Activated T-cell treated with anti-CD3 and anti-CD28 coated beads, Interleukin-2, amount 50 U/mL, for 4 hours (primary cell): ENCODE measurements around the gene KLK15. TPM values are rescaled to one million over a fixed set of nuclear protein-coding genes. Genes with fewer than 3 reads are reported as not detected.
"Not testable (repeated sequence)": the region's sequence is repeated elsewhere in the genome, so short reads cannot be mapped to it uniquely, and the experiment has no call there.

ENCODE experiments used
- ATAC-seq, 2 donors: fragments of 200-7000 bp; cut with Tn5 transposase; one replicate each; pipeline ENCODE4 v1.10.0; 2021
- DNase-seq: peaks from one replicate; pipeline ENCODE4 v3.0.0-alpha.2; 2020
- H3K27me3 Mint-ChIP-seq: one replicate; pipeline ENCODE4 v1.8.0; 2021; ENCODE audit warnings: low read depth, mixed read lengths
- H3K36me3 Mint-ChIP-seq: one replicate; pipeline ENCODE4 v1.8.0; 2022; ENCODE audit warnings: mixed read lengths; ENCODE audit not compliant: insufficient read depth
- H3K4me1 Mint-ChIP-seq: one replicate; pipeline ENCODE4 v1.8.0; 2021; ENCODE audit warnings: low read depth, mixed read lengths
- H3K4me3 Mint-ChIP-seq: one replicate; pipeline ENCODE4 v1.8.0; 2021; ENCODE audit warnings: mild to moderate bottlenecking, moderate library complexity, mixed read lengths
- H3K9me3 Mint-ChIP-seq: one replicate; pipeline ENCODE4 v1.8.0; 2021; ENCODE audit warnings: mixed read lengths
- total RNA-seq, 3 donors: library from RNA; stranded (reverse); gene quantifications; one replicate each; pipeline ENCODE4 v1.2.1, GENCODE V29; 2021

KLK15 gene
- total RNA-seq, 3 donors from 2014 or later = not detected

- peaks cover 2% of the 10 kb centered on the region for H3K36me3 Mint-ChIP-seq
- DNase-seq (no peak), ATAC-seq (no peak)
- H3K4me3 Mint-ChIP-seq = no peak overlapping the region
- H3K9me3 Mint-ChIP-seq = no peaks in the 10 kb centered on the region
- peaks cover 2% of the 10 kb centered on the region for H3K4me1 Mint-ChIP-seq
- no peaks in the 10 kb centered on the region for H3K27me3 Mint-ChIP-seq
Observed at GRCh38 chr19:50791594-50792271, 41.6 kb downstream of the KLK15 start.

GRCh38 chr19:50790922-50791467, 42.4 kb downstream of the KLK15 start:
- no peak for ATAC-seq
- no peaks in the 10 kb centered on the region for H3K27me3 Mint-ChIP-seq

DNA sequence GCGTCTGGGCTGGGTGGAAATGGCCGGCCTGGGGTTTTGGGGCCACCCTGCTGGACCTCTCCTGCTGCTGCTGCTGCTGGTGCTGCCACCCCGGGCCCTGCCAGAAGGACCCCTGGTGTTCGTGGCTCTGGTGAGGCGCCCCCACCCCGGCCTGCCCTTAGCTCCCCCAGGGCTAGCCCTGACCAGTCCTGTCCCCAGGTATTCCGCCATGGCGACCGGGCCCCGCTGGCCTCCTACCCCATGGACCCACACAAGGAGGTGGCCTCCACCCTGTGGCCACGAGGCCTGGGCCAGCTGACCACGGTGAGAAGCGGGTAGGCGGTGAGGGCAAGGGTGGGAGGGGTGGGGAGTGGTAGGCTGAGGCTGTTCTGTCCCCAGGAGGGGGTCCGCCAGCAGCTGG, 43.0 kb downstream of the KLK15 start, which contains the start of gene ACP4:
Gene ACP4 (plus strand): TSS at position 20 of the 400 bp plus-strand sequence. CDS start 0 bp downstream, at position 20.
- Mint-ChIP-seq H3K4me1 (peaks cover 2% of the 10 kb centered on the region), H3K27me3 (no peaks in the 10 kb centered on the region), H3K36me3 (no peaks in the 10 kb centered on the region), H3K9me3 (no peaks in the 10 kb centered on the region), H3K4me3 (no peak within 1 kb of the TSS)
- no peak for DNase-seq
- peak in 1 of 2 donors; percentile 1 for ATAC-seq

More at GRCh38 chr19:50790922-50791467, 42.4 kb downstream of the KLK15 start:
- H3K9me3 Mint-ChIP-seq = no peaks in the 10 kb centered on the region
- H3K4me1 Mint-ChIP-seq = peaks cover 2% of the 10 kb centered on the region
- no peak for DNase-seq
- H3K36me3 Mint-ChIP-seq = peaks cover 2% of the 10 kb centered on the region
- H3K4me3 Mint-ChIP-seq = no peak overlapping the region

GRCh38 chr19:50785329-50785728, 48.0 kb downstream of the KLK15 start:
- Mint-ChIP-seq H3K4me3 (no peak overlapping the region), H3K4me1 (peaks cover 6% of the 10 kb centered on the region), H3K27me3 (peaks cover 25% of the 10 kb centered on the region), H3K9me3 (no peaks in the 10 kb centered on the region), H3K36me3 (no peaks in the 10 kb centered on the region)
- no peak for ATAC-seq
- no peak for DNase-seq

- no peak for DNase-seq
- peaks cover 6% of the 10 kb centered on the region for H3K4me1 Mint-ChIP-seq
- no peaks in the 10 kb centered on the region for H3K9me3 Mint-ChIP-seq
- no peak for ATAC-seq
- no peak overlapping the region for H3K4me3 Mint-ChIP-seq
- peaks cover 31% of the 10 kb centered on the region for H3K27me3 Mint-ChIP-seq
- H3K36me3 Mint-ChIP-seq = no peaks in the 10 kb centered on the region
Observed at GRCh38 chr19:50784710-50785109, 48.7 kb downstream of the KLK15 start.

DNA sequence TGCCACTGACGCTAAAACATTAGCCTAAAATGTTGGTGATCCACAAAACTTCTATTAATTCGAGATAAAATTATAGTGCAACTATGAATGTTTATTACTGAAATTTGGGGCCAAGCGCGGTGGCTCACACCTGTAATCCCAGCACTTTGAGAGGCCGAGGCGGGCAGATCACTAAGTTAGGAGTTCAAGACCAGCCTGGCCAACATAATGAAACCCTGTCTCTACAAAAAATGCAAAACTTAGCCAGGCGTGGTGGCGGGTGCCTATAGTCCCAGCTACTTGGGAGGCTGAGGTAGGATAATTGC, 49.6 kb downstream of the KLK15 start:
- H3K4me1 Mint-ChIP-seq, H3K36me3 Mint-ChIP-seq, ATAC-seq, H3K9me3 Mint-ChIP-seq, H3K4me3 Mint-ChIP-seq, DNase-seq: not testable (repeated sequence)
- H3K27me3 Mint-ChIP-seq = peaks cover 40% of the 10 kb centered on the region

- no peak overlapping the region for H3K4me3 Mint-ChIP-seq
- peaks cover 64% of the 10 kb centered on the region for H3K27me3 Mint-ChIP-seq
- H3K9me3 Mint-ChIP-seq = no peaks in the 10 kb centered on the region
- H3K4me1 Mint-ChIP-seq = peaks cover 8% of the 10 kb centered on the region
- DNase-seq (no peak), ATAC-seq (no peak)
- no peaks in the 10 kb centered on the region for H3K36me3 Mint-ChIP-seq
Observed at GRCh38 chr19:50780753-50781435, 52.5 kb downstream of the KLK15 start.

GRCh38 chr19:50779504-50780457, 53.6 kb downstream of the KLK15 start:
- Mint-ChIP-seq H3K27me3 (peaks cover 75% of the 10 kb centered on the region), H3K9me3 (no peaks in the 10 kb centered on the region), H3K4me1 (peaks cover 8% of the 10 kb centered on the region), H3K36me3 (no peaks in the 10 kb centered on the region), H3K4me3 (no peak overlapping the region)
- ATAC-seq = no peak
- DNase-seq = no peak

- Mint-ChIP-seq H3K9me3 (no peaks in the 10 kb centered on the region), H3K4me3 (no peak overlapping the region), H3K36me3 (no peaks in the 10 kb centered on the region), H3K27me3 (peaks cover 81% of the 10 kb centered on the region), H3K4me1 (peaks cover 8% of the 10 kb centered on the region)
- DNase-seq = no peak
- no peak for ATAC-seq
Observed at GRCh38 chr19:50778906-50779430, 54.4 kb downstream of the KLK15 start.

DNA sequence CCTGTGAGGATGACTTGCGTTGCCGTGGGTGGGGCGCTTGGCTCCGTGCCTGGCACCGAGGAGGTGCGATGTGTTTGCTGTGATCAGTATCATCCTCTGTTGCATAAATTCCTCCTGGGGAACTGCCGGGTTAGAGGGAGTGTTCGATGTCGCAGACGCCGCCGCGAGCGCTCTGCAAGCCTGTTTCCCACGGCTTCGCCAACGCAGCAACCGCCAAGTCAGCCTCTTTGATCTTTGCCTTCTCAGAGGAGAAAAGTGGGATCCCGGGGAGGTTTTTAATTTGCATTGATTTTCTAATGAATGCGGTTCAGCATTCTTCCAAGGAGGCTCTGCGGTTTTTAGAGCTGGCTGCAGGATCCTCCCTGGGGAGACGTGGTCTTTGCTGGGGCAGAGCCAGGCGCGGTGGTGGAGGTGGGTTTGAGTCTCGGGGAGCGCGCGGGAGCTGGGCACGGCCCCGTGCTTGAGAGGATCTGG, 55.5 kb downstream of the KLK15 start:
- H3K27me3 Mint-ChIP-seq = peaks cover 76% of the 10 kb centered on the region
- no peak overlapping the region for H3K4me3 Mint-ChIP-seq
- H3K36me3 Mint-ChIP-seq = no peaks in the 10 kb centered on the region
- ATAC-seq = peak in 1 of 2 donors; percentile 25
- no peak for DNase-seq
- H3K4me1 Mint-ChIP-seq = peaks cover 2% of the 10 kb centered on the region
- no peaks in the 10 kb centered on the region for H3K9me3 Mint-ChIP-seq

GRCh38 chr19:50777261-50777660, 56.1 kb downstream of the KLK15 start:
- ATAC-seq (no peak), DNase-seq (no peak)
- Mint-ChIP-seq H3K9me3 (no peaks in the 10 kb centered on the region), H3K27me3 (peaks cover 70% of the 10 kb centered on the region), H3K4me3 (no peak overlapping the region), H3K4me1 (peaks cover 2% of the 10 kb centered on the region), H3K36me3 (no peaks in the 10 kb centered on the region)

DNA sequence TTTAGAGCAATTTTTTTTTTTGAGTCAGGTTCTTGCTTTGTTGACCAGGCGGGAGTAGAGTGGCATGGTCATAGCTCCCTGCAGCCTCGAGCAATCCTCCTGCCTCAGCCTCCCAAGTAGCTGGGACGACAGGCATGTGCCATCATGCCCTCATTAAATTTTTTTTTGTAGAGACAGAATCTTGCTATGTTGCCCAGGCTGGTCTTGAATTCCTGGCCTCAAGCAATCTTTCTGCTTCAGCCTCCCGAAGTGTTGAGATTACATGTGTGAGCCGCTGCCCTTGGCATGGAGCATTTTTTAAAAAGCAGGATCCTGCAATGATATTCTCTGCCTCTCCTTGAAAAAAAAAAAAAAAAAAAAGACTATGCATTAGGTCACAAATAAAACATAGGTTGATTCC, 57.2 kb downstream of the KLK15 start:
- ATAC-seq (no peak), DNase-seq (no peak)
- Mint-ChIP-seq H3K36me3 (no peaks in the 10 kb centered on the region), H3K27me3 (peaks cover 66% of the 10 kb centered on the region), H3K9me3 (no peaks in the 10 kb centered on the region), H3K4me3 (no peak overlapping the region), H3K4me1 (peaks cover 2% of the 10 kb centered on the region)
